Measurements from ENCODE around the gene PLVAP.

- no peak for TF ChIP-seq CTCF (IDR thresholded peaks at IDR 0.05; ENCODE audit: low read depth, low read length)
- TF ChIP-seq MYC (IDR thresholded peaks at IDR 0.05; ENCODE audit: low read depth, low read length), result no peak
Measured at GRCh38 chr19:17351815-17352435, 25.2 kb downstream of the PLVAP start.
